Left ventricle myocardium inferior (tissue), 1 donor: Measurements from ENCODE around the gene U2SURP. TPM values are rescaled to one million over a fixed set of nuclear protein-coding genes. Genes with fewer than 3 reads are reported as not detected.

Experiments used
- DNase-seq: peaks from one replicate; pipeline ENCODE4 v3.0.0-alpha.2; 2020
- H3K27ac ChIP-seq: fragments of 200-600 bp; replicated peaks from 2 replicates; pipeline ENCODE4 v1.8.0; 2021
- H3K27me3 ChIP-seq: fragments of 200-600 bp; 2 replicates; pipeline ENCODE4 v1.8.0; 2021; ENCODE audit warnings: low read depth
- H3K36me3 ChIP-seq: fragments of 200-600 bp; 2 replicates; pipeline ENCODE4 v1.8.0; 2021
- H3K4me1 ChIP-seq: fragments of 200-600 bp; 2 replicates; pipeline ENCODE4 v1.8.0; 2021
- H3K4me3 ChIP-seq: fragments of 200-600 bp; 2 replicates; pipeline ENCODE4 v1.8.0; 2021; ENCODE audit warnings: mild to moderate bottlenecking, moderate library complexity
- H3K9me3 ChIP-seq: fragments of 200-600 bp; replicated peaks from 2 replicates; pipeline ENCODE4 v1.8.0; 2021
- intact Hi-C: fragments of 100-400 bp; cut with micrococcal nuclease; formaldehyde crosslinking; loops from one replicate; pipeline ENCODE4 v1.11.0; 2022
- total RNA-seq: library from RNA; stranded (reverse); fragmentation: NEBNext Ultra II Directional; extraction: Animal tissue kit (Norgen Biotek cat#: 25700); gene quantifications from one replicate; pipeline ENCODE4 v1.2.1, GENCODE V29; 2021
- TF ChIP-seq, protein P1 (sequence below): fragments of 200-600 bp; IDR thresholded peaks from 2 replicates; pipeline ENCODE4 v1.8.0; 2021; ENCODE audit warnings: antibody characterized with exemption, mild to moderate bottlenecking, borderline replicate concordance
- donor health status: DM: no; HTN: yes; CAD: no; lungs with severe emphysema.

U2SURP gene
- total RNA-seq, 1 donor from 2014 or later, result 43.7 TPM

DNA sequence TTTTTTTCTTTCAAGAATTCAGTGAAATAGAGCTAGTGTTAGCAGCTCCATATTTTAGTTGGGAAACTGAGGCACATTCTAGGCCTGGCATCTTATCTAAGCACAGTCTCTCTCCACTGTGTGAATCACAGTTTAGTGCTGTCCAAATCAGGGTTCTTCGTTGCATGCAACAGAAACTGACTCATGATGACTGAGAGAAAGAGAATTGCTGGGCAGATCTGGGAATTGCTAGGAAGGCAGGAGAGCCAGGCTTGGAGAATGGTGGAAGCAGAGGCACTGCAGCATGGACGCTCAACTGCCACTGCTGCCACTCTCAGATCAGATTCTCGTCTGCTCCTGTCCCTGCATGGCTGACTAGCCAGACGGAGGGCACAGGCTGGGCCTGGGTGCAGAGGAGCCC, 77.5 kb downstream of the U2SURP start:
- Histone ChIP-seq H3K27me3 (no peaks in the 10 kb centered on the region), H3K4me1 (no peaks in the 10 kb centered on the region), H3K4me3 (no peak overlapping the region), H3K9me3 (no peaks in the 10 kb centered on the region), H3K36me3 (no peaks in the 10 kb centered on the region), H3K27ac (no peak overlapping the region)
- TF ChIP-seq, protein P1, sequence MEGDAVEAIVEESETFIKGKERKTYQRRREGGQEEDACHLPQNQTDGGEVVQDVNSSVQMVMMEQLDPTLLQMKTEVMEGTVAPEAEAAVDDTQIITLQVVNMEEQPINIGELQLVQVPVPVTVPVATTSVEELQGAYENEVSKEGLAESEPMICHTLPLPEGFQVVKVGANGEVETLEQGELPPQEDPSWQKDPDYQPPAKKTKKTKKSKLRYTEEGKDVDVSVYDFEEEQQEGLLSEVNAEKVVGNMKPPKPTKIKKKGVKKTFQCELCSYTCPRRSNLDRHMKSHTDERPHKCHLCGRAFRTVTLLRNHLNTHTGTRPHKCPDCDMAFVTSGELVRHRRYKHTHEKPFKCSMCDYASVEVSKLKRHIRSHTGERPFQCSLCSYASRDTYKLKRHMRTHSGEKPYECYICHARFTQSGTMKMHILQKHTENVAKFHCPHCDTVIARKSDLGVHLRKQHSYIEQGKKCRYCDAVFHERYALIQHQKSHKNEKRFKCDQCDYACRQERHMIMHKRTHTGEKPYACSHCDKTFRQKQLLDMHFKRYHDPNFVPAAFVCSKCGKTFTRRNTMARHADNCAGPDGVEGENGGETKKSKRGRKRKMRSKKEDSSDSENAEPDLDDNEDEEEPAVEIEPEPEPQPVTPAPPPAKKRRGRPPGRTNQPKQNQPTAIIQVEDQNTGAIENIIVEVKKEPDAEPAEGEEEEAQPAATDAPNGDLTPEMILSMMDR, result no peak
- no peak for DNase-seq
- intact Hi-C loops, result no loop called here

DNA sequence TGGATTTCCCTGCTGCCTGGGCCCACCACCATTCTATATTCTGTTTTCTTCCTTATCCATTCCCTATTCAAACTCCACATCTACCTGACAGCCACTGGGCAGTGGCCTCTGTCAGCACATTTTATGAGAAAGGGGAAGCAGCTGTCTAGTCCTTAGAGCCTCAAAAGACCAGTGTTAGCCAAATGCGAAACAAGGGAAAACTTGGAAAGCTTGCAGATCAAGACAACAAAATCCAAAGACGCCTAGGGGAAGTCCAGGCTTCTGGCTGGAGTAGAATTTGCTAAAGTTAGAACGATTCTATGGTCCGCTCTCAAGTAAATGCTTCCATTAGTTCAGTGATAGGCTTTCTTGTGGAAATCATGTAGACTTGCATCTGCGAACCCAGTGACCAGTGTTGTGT, 78.8 kb downstream of the U2SURP start:
- Histone ChIP-seq H3K9me3 (no peaks in the 10 kb centered on the region), H3K36me3 (no peaks in the 10 kb centered on the region), H3K4me1 (no peaks in the 10 kb centered on the region), H3K27me3 (no peaks in the 10 kb centered on the region), H3K27ac (no peak overlapping the region), H3K4me3 (no peak overlapping the region)
- intact Hi-C loops, result no loop called here
- no peak for DNase-seq
- TF ChIP-seq, protein P1, result no peak

DNA sequence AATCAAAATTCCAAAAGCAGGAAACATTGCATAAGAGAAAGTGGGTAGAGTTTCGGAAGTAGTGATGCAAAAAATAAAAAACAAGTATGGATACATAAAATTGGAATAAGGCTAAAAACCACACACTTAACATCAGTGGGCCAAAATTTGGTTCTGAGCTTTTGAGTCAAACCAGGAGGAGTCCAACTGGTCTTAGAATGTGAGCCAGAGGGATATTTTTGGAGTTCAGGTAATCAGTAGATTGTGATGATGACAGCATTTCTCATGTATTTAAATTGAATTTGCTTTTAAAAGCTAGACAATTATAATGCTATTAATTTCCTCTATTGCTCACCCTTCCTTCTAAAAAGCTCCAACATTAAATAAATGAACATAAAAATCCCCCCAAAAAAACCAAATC, 80.0 kb downstream of the U2SURP start:
- no peaks in the 10 kb centered on the region for H3K27me3 ChIP-seq
- no peak overlapping the region for H3K4me3 ChIP-seq
- TF ChIP-seq, protein P1, result no peak
- no peaks in the 10 kb centered on the region for H3K36me3 ChIP-seq
- intact Hi-C loops, result no loop called here
- H3K4me1 ChIP-seq, result no peaks in the 10 kb centered on the region
- no peak overlapping the region for H3K27ac ChIP-seq
- H3K9me3 ChIP-seq, result no peaks in the 10 kb centered on the region
- no peak for DNase-seq

DNA sequence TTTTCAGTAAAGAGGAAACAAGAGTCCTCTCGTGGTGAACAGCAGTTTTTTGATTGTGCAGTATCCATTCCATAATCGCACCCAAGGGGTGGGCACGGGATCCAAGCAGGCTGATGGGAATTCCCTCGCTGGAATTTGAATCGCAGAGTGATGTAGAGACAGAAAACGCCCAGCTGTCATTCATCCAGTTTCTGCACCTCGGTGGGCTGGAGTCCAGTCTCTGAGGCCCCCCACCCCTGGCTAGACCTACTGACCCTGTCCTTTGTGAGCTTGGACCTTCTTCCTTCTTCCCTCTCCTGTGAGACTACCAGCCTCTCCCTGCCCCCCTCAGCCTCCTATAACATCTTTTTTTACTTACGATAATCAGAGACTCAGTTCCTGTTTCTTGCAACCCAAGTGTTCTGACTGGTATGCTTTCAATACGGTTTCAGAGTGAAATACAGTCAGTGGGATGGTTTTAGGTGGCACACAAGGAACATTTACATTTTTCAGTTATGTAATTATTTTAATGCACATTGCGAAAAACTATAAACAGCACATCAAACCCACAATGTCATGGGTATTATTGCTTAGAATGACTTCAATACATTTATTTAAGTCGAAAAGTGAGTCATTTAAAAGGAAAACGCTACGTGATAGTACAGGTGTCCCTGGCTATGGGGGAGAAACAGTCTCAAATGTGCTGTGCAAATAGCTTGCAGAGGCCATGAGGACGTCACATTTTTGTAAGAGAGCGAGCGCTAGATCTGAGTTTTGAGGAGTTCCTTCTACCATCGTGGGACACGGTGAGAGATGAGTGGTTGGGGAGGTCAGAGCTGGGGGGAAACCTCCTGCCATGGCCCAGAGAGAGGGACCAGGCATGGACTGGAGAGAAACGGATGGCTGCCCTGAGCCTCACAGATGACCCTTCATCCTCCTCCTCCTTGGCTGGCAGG, 80.7 kb downstream of the U2SURP start:
- H3K27ac ChIP-seq, result no peak overlapping the region
- intact Hi-C loops, result no loop called here
- no peaks in the 10 kb centered on the region for H3K27me3 ChIP-seq
- no peaks in the 10 kb centered on the region for H3K4me1 ChIP-seq
- no peak overlapping the region for H3K4me3 ChIP-seq
- H3K36me3 ChIP-seq, result no peaks in the 10 kb centered on the region
- H3K9me3 ChIP-seq, result no peaks in the 10 kb centered on the region
- TF ChIP-seq, protein P1, result no peak
- no peak for DNase-seq

DNA sequence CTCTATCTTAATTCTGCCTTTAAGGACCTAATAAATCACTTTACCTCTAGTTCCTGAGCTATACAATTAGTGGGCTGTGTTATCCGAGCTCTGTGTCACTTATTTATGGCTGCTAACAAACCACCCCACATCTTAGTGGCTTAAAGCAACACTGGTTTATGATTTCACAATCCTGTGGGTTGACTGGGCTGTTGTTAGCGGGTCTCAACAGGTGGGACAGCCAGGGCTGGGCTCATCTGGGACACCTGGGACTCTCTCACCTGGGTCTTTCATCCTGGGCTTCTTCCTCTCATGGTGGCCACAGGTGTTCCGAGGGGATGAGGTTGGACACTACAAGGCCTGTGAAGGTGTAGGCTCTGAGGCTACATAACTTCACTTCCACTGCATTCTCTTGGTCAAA, 82.4 kb downstream of the U2SURP start:
- Histone ChIP-seq H3K9me3 (no peaks in the 10 kb centered on the region), H3K27me3 (no peaks in the 10 kb centered on the region), H3K4me1 (no peaks in the 10 kb centered on the region), H3K4me3 (no peak overlapping the region), H3K36me3 (no peaks in the 10 kb centered on the region), H3K27ac (no peak overlapping the region)
- TF ChIP-seq, protein P1, result no peak
- intact Hi-C loops, result no loop called here
- no peak for DNase-seq
